DND-41 (cell line): ENCODE measurements around the gene FNBP1.
"Not testable (repeated sequence)": the region's sequence is repeated elsewhere in the genome, so short reads cannot be mapped to it uniquely, and the experiment has no call there.

Experiments
- ATAC-seq: fragments of 200-7000 bp; cut with Tn5 transposase; 3 replicates; pipeline ENCODE4 v1.9.1; 2021; ENCODE audit warnings: low read depth; ENCODE audit not compliant: insufficient read depth
- DNase-seq: peaks from one replicate; pipeline ENCODE4 v3.0.0-alpha.2; 2020
- H2AFZ ChIP-seq: 2 replicates; pipeline ENCODE4 v1.6.0; 2012; ENCODE audit warnings: low read depth, low read length
- H3K27ac ChIP-seq: 2 replicates; pipeline ENCODE4 v1.5.1; 2012; ENCODE audit warnings: low read length, inconsistent platforms
- H3K27me3 ChIP-seq: fragments of 200-600 bp; sonication (generic); 2 replicates; pipeline ENCODE4 v1.6.0; 2012; ENCODE audit warnings: low read length, mild to moderate bottlenecking, inconsistent platforms; ENCODE audit not compliant: insufficient read depth, poor library complexity
- H3K36me3 ChIP-seq: 2 replicates; pipeline ENCODE4 v1.5.1; 2012; ENCODE audit warnings: low read length, inconsistent platforms; ENCODE audit not compliant: insufficient read depth
- H3K4me1 ChIP-seq: 2 replicates; pipeline ENCODE4 v1.5.1; 2012; ENCODE audit warnings: mild to moderate bottlenecking, low read length; ENCODE audit not compliant: insufficient read depth
- H3K4me2 ChIP-seq: 2 replicates; pipeline ENCODE4 v1.6.0; 2012; ENCODE audit warnings: mild to moderate bottlenecking, moderate library complexity, low read length, inconsistent platforms; ENCODE audit not compliant: insufficient read depth
- H3K4me3 ChIP-seq, 2 experiments: fragments of 200-600 bp in 1 of 2; shearing (Covaris generic) in 1 of 2; 2 replicates each; pipeline ENCODE4 v1.5.1; 2012 to 2016; ENCODE audit warnings: inconsistent platforms in 2 of 2, low read length in 2 of 2, mild to moderate bottlenecking in 2 of 2, low read depth in 1 of 2, moderate library complexity in 1 of 2
- H3K79me2 ChIP-seq: 2 replicates; pipeline ENCODE4 v1.6.0; 2012; ENCODE audit warnings: low read length, inconsistent platforms; ENCODE audit not compliant: insufficient read depth
- H3K9ac ChIP-seq: 2 replicates; pipeline ENCODE4 v1.6.0; 2012; ENCODE audit warnings: low read depth, mild to moderate bottlenecking, inconsistent platforms, low read length, moderate library complexity
- H3K9me3 ChIP-seq: 2 replicates; pipeline ENCODE4 v1.5.1; 2012; ENCODE audit warnings: low read length, moderate library complexity, mild to moderate bottlenecking, inconsistent platforms; ENCODE audit not compliant: insufficient read depth, severe bottlenecking
- H4K20me1 ChIP-seq: 2 replicates; pipeline ENCODE4 v1.6.0; 2012; ENCODE audit warnings: low read length; ENCODE audit not compliant: insufficient read depth
- CTCF ChIP-seq: IDR thresholded peaks from 2 replicates; pipeline ENCODE4 v1.5.1; 2012; ENCODE audit warnings: borderline replicate concordance, low read length, moderate library complexity, mild to moderate bottlenecking; ENCODE audit not compliant: poor library complexity, severe bottlenecking; ENCODE audit errors: extremely low read depth
- EZH2 ChIP-seq: IDR thresholded peaks from 3 replicates; pipeline ENCODE4 v1.6.1; 2012; ENCODE audit warnings: borderline replicate concordance, low read depth, mild to moderate bottlenecking, moderate library complexity, low read length, inconsistent platforms; ENCODE audit not compliant: severe bottlenecking

The FNBP1 gene

GRCh38 chr9:129998491-129999140 lies 44.4 kb downstream of the FNBP1 start:
- no peak for ATAC-seq
- no peak overlapping the region for H3K4me2 ChIP-seq
- H3K4me1 ChIP-seq: 0 out of 2 replicates have a peak, but pooled peaks cover 3% of the 10 kb centered on the region

GRCh38 chr9:129997706-129998105 lies 45.3 kb downstream of the FNBP1 start:
- H3K4me3 ChIP-seq, H3K9me3 ChIP-seq, H2AFZ ChIP-seq, ATAC-seq, H3K4me1 ChIP-seq, H3K4me2 ChIP-seq, H3K27me3 ChIP-seq, H3K9ac ChIP-seq, H3K27ac ChIP-seq, DNase-seq: not testable (repeated sequence)
- Histone ChIP-seq H4K20me1 (peaks cover 72% of the 10 kb centered on the region), H3K79me2 (peaks cover 98% of the 10 kb centered on the region), H3K36me3 (peaks cover 52% of the 10 kb centered on the region)

More at GRCh38 chr9:129998491-129999140, 44.4 kb downstream of the FNBP1 start:
- H3K9me3 ChIP-seq: no peaks in the 10 kb centered on the region
- DNase-seq: no peak
- H3K9ac ChIP-seq: no peak overlapping the region
- H3K4me3 ChIP-seq: no peak overlapping the region
- H3K79me2 ChIP-seq: peaks cover 100% of the 10 kb centered on the region
- peaks cover 80% of the 10 kb centered on the region for H4K20me1 ChIP-seq
- H3K36me3 ChIP-seq: peaks cover 50% of the 10 kb centered on the region
- TF ChIP-seq EZH2 (no peak), CTCF (no peak)
- H3K27ac ChIP-seq: no peak overlapping the region
- H3K27me3 ChIP-seq: no peaks in the 10 kb centered on the region
- no peak overlapping the region for H2AFZ ChIP-seq

- peaks cover 97% of the 10 kb centered on the region for H3K79me2 ChIP-seq
These were observed 46.7 kb downstream of the FNBP1 start for GRCh38 chr9:129996161-129996830.

More at GRCh38 chr9:129996161-129996830, 46.7 kb downstream of the FNBP1 start:
- Histone ChIP-seq H3K4me2 (no peak overlapping the region), H3K9me3 (no peaks in the 10 kb centered on the region), H4K20me1 (peaks cover 74% of the 10 kb centered on the region), H3K9ac (no peak overlapping the region), H2AFZ (no peak overlapping the region), H3K4me3 (no peak overlapping the region), H3K27ac (no peak overlapping the region), H3K27me3 (no peaks in the 10 kb centered on the region), H3K4me1 (0 out of 2 replicates have a peak, but pooled peaks cover 3% of the 10 kb centered on the region), H3K36me3 (peaks cover 56% of the 10 kb centered on the region)
- no peak for ATAC-seq
- no peak for DNase-seq
- TF ChIP-seq CTCF (no peak), EZH2 (no peak)
